SK-N-SH (cell line): ENCODE data around the gene ZNF253.
"Not testable (repeated sequence)": the region's sequence is repeated elsewhere in the genome, so short reads cannot be mapped to it uniquely, and the experiment has no call there.

Experiments used
- EP300 ChIP-seq, 2 experiments: IDR thresholded peaks; 2 replicates each; pipeline versions ENCODE4 v1.4.0 to v1.6.1; 2012; ENCODE audit warnings: borderline replicate concordance in 1 of 2, low read depth in 1 of 2, low read length in 1 of 2
- RXRA ChIP-seq: IDR thresholded peaks from 2 replicates; pipeline ENCODE4 v1.4.0; 2012; ENCODE audit warnings: low read depth, mild to moderate bottlenecking, borderline replicate concordance
- TF ChIP-seq, protein P1 (sequence below): fragments of 200-600 bp; sonication (generic); IDR thresholded peaks from 2 replicates; pipeline ENCODE4 v1.6.1; 2017; ENCODE audit warnings: antibody characterized with exemption, mild to moderate bottlenecking, moderate library complexity

DNA sequence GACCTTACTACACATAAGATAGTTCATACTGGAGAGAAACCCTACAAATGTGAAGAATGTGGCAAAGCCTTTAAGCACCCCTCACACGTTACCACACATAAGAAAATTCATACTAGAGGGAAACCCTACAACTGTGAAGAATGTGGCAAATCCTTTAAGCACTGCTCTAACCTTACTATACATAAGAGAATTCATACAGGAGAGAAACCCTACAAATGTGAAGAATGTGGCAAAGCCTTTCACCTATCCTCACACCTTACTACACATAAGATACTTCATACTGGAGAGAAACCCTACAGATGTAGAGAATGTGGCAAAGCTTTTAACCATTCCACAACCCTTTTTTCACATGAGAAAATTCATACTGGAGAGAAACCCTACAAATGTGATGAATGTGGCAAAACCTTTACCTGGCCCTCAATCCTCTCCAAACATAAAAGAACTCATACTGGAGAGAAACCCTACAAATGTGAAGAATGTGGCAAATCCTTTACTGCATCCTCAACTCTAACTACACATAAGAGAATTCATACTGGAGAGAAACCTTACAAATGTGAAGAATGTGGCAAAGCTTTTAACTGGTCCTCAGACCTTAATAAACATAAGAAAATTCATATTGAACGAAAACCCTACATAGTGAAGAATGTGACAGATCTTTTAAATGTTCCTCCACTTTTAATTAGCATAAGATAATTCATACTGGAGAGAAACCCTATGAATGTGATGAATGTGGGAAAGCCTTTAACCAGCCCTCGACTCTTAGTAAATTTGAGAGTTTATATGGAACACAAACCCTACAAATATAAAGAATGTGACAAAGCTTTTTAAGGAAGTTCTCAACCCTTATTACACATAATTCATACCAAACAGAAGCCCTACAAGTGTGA is 26.6 kb downstream of the ZNF253 start:
- TF ChIP-seq, protein P1, sequence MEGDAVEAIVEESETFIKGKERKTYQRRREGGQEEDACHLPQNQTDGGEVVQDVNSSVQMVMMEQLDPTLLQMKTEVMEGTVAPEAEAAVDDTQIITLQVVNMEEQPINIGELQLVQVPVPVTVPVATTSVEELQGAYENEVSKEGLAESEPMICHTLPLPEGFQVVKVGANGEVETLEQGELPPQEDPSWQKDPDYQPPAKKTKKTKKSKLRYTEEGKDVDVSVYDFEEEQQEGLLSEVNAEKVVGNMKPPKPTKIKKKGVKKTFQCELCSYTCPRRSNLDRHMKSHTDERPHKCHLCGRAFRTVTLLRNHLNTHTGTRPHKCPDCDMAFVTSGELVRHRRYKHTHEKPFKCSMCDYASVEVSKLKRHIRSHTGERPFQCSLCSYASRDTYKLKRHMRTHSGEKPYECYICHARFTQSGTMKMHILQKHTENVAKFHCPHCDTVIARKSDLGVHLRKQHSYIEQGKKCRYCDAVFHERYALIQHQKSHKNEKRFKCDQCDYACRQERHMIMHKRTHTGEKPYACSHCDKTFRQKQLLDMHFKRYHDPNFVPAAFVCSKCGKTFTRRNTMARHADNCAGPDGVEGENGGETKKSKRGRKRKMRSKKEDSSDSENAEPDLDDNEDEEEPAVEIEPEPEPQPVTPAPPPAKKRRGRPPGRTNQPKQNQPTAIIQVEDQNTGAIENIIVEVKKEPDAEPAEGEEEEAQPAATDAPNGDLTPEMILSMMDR: not testable (repeated sequence)
- not testable (repeated sequence) for TF ChIP-seq EP300 (IDR thresholded peaks at IDR 0.05; ENCODE audit: borderline replicate concordance in 1 of 2, low read depth in 1 of 2, low read length in 1 of 2); RXRA
